Osteoblast (primary cell): Measurements from ENCODE around the gene SLFN5. TPM values are rescaled to one million over a fixed set of nuclear protein-coding genes. Genes with fewer than 3 reads are reported as not detected.

Experiments used
- DNase-seq: peaks from one replicate; pipeline ENCODE4 v3.0.0; 2011; ENCODE audit warnings: low spot score, mixed read lengths; ENCODE audit not compliant: insufficient read length; ENCODE audit errors: missing footprints
- H2AFZ ChIP-seq: 2 replicates; pipeline ENCODE4 v1.6.0; 2011; ENCODE audit warnings: mild to moderate bottlenecking, low read length
- H3K27ac ChIP-seq: 2 replicates; pipeline ENCODE4 v1.5.1; 2011; ENCODE audit warnings: mild to moderate bottlenecking, low read depth, low read length, moderate library complexity
- H3K27me3 ChIP-seq: 2 replicates; pipeline ENCODE4 v1.6.0; 2012; ENCODE audit warnings: mild to moderate bottlenecking, control low read depth, inconsistent platforms, low read length, moderate library complexity; ENCODE audit not compliant: insufficient read depth
- H3K36me3 ChIP-seq: 2 replicates; pipeline ENCODE4 v1.5.1; 2011; ENCODE audit warnings: mild to moderate bottlenecking, low read length, control low read depth, moderate library complexity; ENCODE audit not compliant: insufficient read depth
- H3K4me1 ChIP-seq: 2 replicates; pipeline ENCODE4 v1.5.1; 2011; ENCODE audit warnings: mild to moderate bottlenecking, low read length, control low read depth, moderate library complexity; ENCODE audit not compliant: insufficient read depth
- H3K4me2 ChIP-seq: 2 replicates; pipeline ENCODE4 v1.6.0; 2011; ENCODE audit warnings: mild to moderate bottlenecking, low read length; ENCODE audit not compliant: insufficient read depth
- H3K4me3 ChIP-seq: fragments of 200-600 bp; sonication (generic); 3 replicates; pipeline ENCODE4 v1.5.1; 2012; ENCODE audit warnings: mild to moderate bottlenecking, low read length, inconsistent platforms; ENCODE audit not compliant: insufficient read depth
- H3K79me2 ChIP-seq: 2 replicates; pipeline ENCODE4 v1.6.0; 2012; ENCODE audit warnings: mild to moderate bottlenecking, low read length, control low read depth, inconsistent platforms; ENCODE audit not compliant: insufficient read depth
- H3K9me3 ChIP-seq: 2 replicates; pipeline ENCODE4 v1.5.1; 2011; ENCODE audit warnings: low read depth, low read length, control low read depth
- H4K20me1 ChIP-seq: 2 replicates; pipeline ENCODE4 v1.6.0; 2012; ENCODE audit warnings: mild to moderate bottlenecking, low read length, control low read depth; ENCODE audit not compliant: insufficient read depth
- total RNA-seq: library from RNA; depleted of rRNA; stranded (reverse); fragments of >200 nt; gene quantifications from 2 replicates; pipeline ENCODE4 v1.2.3, GENCODE V29; 2012
- TF ChIP-seq, protein P1 (sequence below): IDR thresholded peaks from 2 replicates; pipeline ENCODE4 v1.5.1; 2011; ENCODE audit warnings: mild to moderate bottlenecking, low read depth, low read length, moderate library complexity; ENCODE audit errors: extremely low read depth

The SLFN5 gene
- total RNA-seq, 1 donor, result 211 TPM

GRCh38 chr17:35289222-35289621 lies 46.4 kb downstream of the SLFN5 start:
- TF ChIP-seq, protein P1, sequence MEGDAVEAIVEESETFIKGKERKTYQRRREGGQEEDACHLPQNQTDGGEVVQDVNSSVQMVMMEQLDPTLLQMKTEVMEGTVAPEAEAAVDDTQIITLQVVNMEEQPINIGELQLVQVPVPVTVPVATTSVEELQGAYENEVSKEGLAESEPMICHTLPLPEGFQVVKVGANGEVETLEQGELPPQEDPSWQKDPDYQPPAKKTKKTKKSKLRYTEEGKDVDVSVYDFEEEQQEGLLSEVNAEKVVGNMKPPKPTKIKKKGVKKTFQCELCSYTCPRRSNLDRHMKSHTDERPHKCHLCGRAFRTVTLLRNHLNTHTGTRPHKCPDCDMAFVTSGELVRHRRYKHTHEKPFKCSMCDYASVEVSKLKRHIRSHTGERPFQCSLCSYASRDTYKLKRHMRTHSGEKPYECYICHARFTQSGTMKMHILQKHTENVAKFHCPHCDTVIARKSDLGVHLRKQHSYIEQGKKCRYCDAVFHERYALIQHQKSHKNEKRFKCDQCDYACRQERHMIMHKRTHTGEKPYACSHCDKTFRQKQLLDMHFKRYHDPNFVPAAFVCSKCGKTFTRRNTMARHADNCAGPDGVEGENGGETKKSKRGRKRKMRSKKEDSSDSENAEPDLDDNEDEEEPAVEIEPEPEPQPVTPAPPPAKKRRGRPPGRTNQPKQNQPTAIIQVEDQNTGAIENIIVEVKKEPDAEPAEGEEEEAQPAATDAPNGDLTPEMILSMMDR, result no peak
- Histone ChIP-seq H2AFZ (no peak overlapping the region), H3K79me2 (no peaks in the 10 kb centered on the region), H4K20me1 (no peaks in the 10 kb centered on the region), H3K27me3 (peaks cover 3% of the 10 kb centered on the region), H3K27ac (no peak overlapping the region), H3K4me3 (no peak overlapping the region), H3K9me3 (no peaks in the 10 kb centered on the region), H3K4me1 (peaks cover 19% of the 10 kb centered on the region), H3K36me3 (no peaks in the 10 kb centered on the region), H3K4me2 (no peak overlapping the region)
- no peak for DNase-seq

- TF ChIP-seq, protein P1, result no peak
- H3K4me1 ChIP-seq, result peaks cover 22% of the 10 kb centered on the region
- no peaks in the 10 kb centered on the region for H3K36me3 ChIP-seq
- H3K9me3 ChIP-seq, result no peaks in the 10 kb centered on the region
- no peaks in the 10 kb centered on the region for H3K27me3 ChIP-seq
- DNase-seq, result no peak
- H3K4me2 ChIP-seq, result no peak overlapping the region
- no peaks in the 10 kb centered on the region for H3K79me2 ChIP-seq
- no peak overlapping the region for H2AFZ ChIP-seq
- H3K27ac ChIP-seq, result no peak overlapping the region
- H4K20me1 ChIP-seq, result no peaks in the 10 kb centered on the region
- H3K4me3 ChIP-seq, result no peak overlapping the region
Measured at GRCh38 chr17:35291802-35292201, 48.9 kb downstream of the SLFN5 start.

- no peak for DNase-seq
- no peaks in the 10 kb centered on the region for H3K27me3 ChIP-seq
- no peaks in the 10 kb centered on the region for H3K9me3 ChIP-seq
- TF ChIP-seq, protein P1, result no peak
- no peak overlapping the region for H3K4me2 ChIP-seq
- H4K20me1 ChIP-seq, result no peaks in the 10 kb centered on the region
- no peak overlapping the region for H3K4me3 ChIP-seq
- peaks cover 31% of the 10 kb centered on the region for H3K4me1 ChIP-seq
- H3K27ac ChIP-seq, result no peak overlapping the region
- no peaks in the 10 kb centered on the region for H3K79me2 ChIP-seq
- no peak overlapping the region for H2AFZ ChIP-seq
- H3K36me3 ChIP-seq, result no peaks in the 10 kb centered on the region
Measured at GRCh38 chr17:35293151-35293847, 50.4 kb downstream of the SLFN5 start.

GRCh38 chr17:35294756-35295155 lies 51.9 kb downstream of the SLFN5 start:
- DNase-seq, result no peak
- H3K36me3 ChIP-seq, result no peaks in the 10 kb centered on the region
- no peaks in the 10 kb centered on the region for H3K9me3 ChIP-seq
- H3K27ac ChIP-seq, result no peak overlapping the region
- no peaks in the 10 kb centered on the region for H4K20me1 ChIP-seq
- no peak overlapping the region for H2AFZ ChIP-seq
- no peaks in the 10 kb centered on the region for H3K27me3 ChIP-seq
- H3K4me2 ChIP-seq, result no peak overlapping the region
- H3K4me1 ChIP-seq, result peaks cover 31% of the 10 kb centered on the region
- H3K79me2 ChIP-seq, result no peaks in the 10 kb centered on the region
- TF ChIP-seq, protein P1, result no peak
- H3K4me3 ChIP-seq, result no peak overlapping the region
